GM19043 (cell line): ENCODE data around the gene WDR4.
A peak's percentile ranks its signal among the peaks of the same experiment; 100 is the strongest.
"Not testable (repeated sequence)": the region's sequence is repeated elsewhere in the genome, so short reads cannot be mapped to it uniquely, and the experiment has no call there.

Experiments used
- ATAC-seq: cut with Tn5 transposase; IDR thresholded peaks from one replicate; pipeline ENCODE4 v1.9.1; 2021; ENCODE audit warnings: low read depth; ENCODE audit not compliant: unreplicated experiment

WDR4 gene

GRCh38 chr21:42880352-42880751 lies 1.0 kb upstream of the WDR4 start:
- ATAC-seq, result no peak

GRCh38 chr21:42878678-42878992 lies 704 bp downstream of the WDR4 start:
- peak; percentile 20 for ATAC-seq

GRCh38 chr21:42875811-42876210 lies 3.5 kb downstream of the WDR4 start:
- not testable (repeated sequence) for ATAC-seq

- ATAC-seq, result no peak
Observed at GRCh38 chr21:42873096-42873495, 6.2 kb downstream of the WDR4 start.

- no peak for ATAC-seq
Observed at GRCh38 chr21:42868196-42868595, 11.1 kb downstream of the WDR4 start.

- ATAC-seq, result no peak
Observed at GRCh38 chr21:42865776-42866160, 13.6 kb downstream of the WDR4 start.

GRCh38 chr21:42864815-42865775 lies 14.2 kb downstream of the WDR4 start:
- no peak for ATAC-seq

- no peak for ATAC-seq
Observed at GRCh38 chr21:42864286-42864685, 15.1 kb downstream of the WDR4 start.

- no peak for ATAC-seq
Observed at GRCh38 chr21:42863504-42863870, 15.9 kb downstream of the WDR4 start.

- ATAC-seq, result no peak
Observed at GRCh38 chr21:42862774-42863503, 16.4 kb downstream of the WDR4 start.

GRCh38 chr21:42861848-42862400 lies 17.4 kb downstream of the WDR4 start:
- no peak for ATAC-seq

GRCh38 chr21:42861311-42861847 lies 18.0 kb downstream of the WDR4 start:
- ATAC-seq, result no peak

- ATAC-seq, result no peak
Observed at GRCh38 chr21:42860345-42860744, 19.0 kb downstream of the WDR4 start.

GRCh38 chr21:42859891-42860230 lies 19.5 kb downstream of the WDR4 start:
- ATAC-seq, result no peak

- ATAC-seq, result no peak
Observed at GRCh38 chr21:42858957-42859890, 20.1 kb downstream of the WDR4 start.

- no peak for ATAC-seq
Observed at GRCh38 chr21:42858185-42858847, 21.0 kb downstream of the WDR4 start.

GRCh38 chr21:42857216-42857615 lies 22.1 kb downstream of the WDR4 start:
- ATAC-seq, result no peak

- no peak for ATAC-seq
Observed at GRCh38 chr21:42855937-42856335, 23.4 kb downstream of the WDR4 start.

GRCh38 chr21:42855171-42855936 lies 24.0 kb downstream of the WDR4 start:
- no peak for ATAC-seq
